ENCODE results near the gene SURF4. TPM values are rescaled to one million over a fixed set of nuclear protein-coding genes. Genes with fewer than 3 reads are reported as not detected.

SURF4 gene
- total and polyA plus RNA-seq, 10 donors = 21.9 to 115 (median 90.0) TPM

DNA sequence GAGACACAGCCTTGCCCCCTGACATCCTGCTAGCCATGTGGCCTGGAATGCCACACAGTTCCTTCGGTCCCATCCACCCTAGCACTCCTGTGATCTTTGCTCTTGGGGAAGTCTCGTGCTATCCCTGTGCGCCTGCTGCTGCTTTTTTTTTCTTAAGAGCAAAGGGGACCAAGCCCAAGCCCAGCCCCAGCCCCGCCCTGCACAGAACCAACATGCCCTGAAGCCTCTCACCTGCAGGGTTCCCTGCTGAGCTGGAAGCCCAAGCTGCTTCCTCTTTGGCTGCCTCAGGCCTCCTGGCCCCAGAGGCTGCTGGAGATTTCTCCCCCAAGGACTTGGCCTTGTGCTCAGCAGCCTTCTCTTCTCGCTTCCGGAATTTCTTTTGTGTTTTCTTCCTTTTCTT is 41.7 kb downstream of the SURF4 start:
- H3K27me3 ChIP-seq (replicated peaks in 1 of 7) = no peaks in the 10 kb centered on the region
- H3K4me3 ChIP-seq = no peak overlapping the region
- peaks cover 0 to 61% (median 47%) of the 10 kb centered on the region in 6 donors for H3K36me3 ChIP-seq
- H3K4me1 ChIP-seq = peaks cover 15 to 68% (median 38%) of the 10 kb centered on the region in 6 donors
- H3K27ac ChIP-seq = no peak overlapping the region
- WGBS, 5 donors = 85 to 92% (median 90%) methylated on average over 6 of the region's 6 CpGs
- intact Hi-C loops (cut with DNase I; ENCODE audit: low total_unique reads) = no loop called here
- no peak for TF ChIP-seq POLR2A (IDR thresholded peaks at IDR 0.05)
- no peak for TF ChIP-seq POLR2AphosphoS5 (IDR thresholded peaks at IDR 0.05)
- no peaks in the 10 kb centered on the region for H3K9me3 ChIP-seq
- DNase-seq = peak; percentile 51

DNA sequence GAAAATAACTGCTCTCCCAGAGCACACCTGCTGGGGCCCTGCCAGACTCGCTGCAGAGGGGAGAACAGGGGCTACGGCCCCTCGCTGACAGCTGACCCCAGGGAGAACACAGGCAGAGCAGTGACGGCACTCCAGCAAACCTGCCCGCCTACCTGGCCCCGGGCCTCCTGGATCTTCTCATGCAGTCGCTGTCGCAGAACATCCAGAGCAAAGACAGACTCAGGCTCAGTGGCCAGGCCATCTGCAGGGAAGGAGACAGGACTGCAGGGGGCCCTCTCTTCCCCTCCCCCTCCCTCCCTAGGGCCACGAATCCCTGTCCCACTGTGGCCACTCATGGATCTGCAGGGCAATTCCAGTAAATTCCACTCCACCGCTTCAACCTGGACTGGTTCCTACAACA is 42.3 kb downstream of the SURF4 start:
- Histone ChIP-seq H3K4me3 (no peak overlapping the region), H3K9me3 (no peaks in the 10 kb centered on the region), H3K27ac (no peak overlapping the region), H3K27me3 (replicated peaks in 1 of 7) (no peaks in the 10 kb centered on the region), H3K36me3 (peaks cover 0 to 55% (median 46%) of the 10 kb centered on the region in 6 donors), H3K4me1 (peaks cover 15 to 63% (median 38%) of the 10 kb centered on the region in 6 donors)
- peak; percentile 66 for DNase-seq
- intact Hi-C loops (cut with DNase I; ENCODE audit: low total_unique reads) = no loop called here
- 92 to 96% (median 94%) methylated on average over 9 to 10 of the region's 10 CpGs for WGBS, 5 donors
- TF ChIP-seq POLR2A (IDR thresholded peaks at IDR 0.05) (no peak), POLR2AphosphoS5 (IDR thresholded peaks at IDR 0.05) (peak in 1 of 3 donors; percentile 25)

DNA sequence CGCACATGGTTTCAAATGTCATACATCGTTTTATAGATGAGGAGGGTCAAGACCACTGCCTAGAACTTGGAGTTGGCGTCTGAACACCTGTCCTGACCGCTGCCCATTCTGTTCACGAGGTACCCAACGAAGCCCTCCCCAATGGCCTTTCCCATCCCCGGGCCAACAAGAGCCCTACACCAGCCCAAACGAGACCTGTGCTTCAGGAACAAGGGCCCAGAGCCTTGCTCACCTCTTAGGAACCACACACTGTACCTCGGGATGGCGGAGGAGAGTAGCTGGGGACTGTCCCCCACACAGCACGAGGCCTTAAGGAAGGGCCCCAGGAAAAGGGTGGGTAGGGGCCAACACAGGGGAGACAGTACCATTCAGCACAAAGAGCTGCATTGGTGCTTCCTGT is 42.8 kb downstream of the SURF4 start:
- intact Hi-C loops (cut with DNase I; ENCODE audit: low total_unique reads) = no loop called here
- Histone ChIP-seq H3K4me3 (no peak overlapping the region), H3K4me1 (peaks cover 15 to 58% (median 38%) of the 10 kb centered on the region in 6 donors), H3K27ac (no peak overlapping the region), H3K36me3 (peaks cover 0 to 53% (median 46%) of the 10 kb centered on the region in 6 donors), H3K9me3 (no peaks in the 10 kb centered on the region), H3K27me3 (replicated peaks in 1 of 7) (no peaks in the 10 kb centered on the region)
- WGBS, 5 donors = 91% methylated on average over 10 to 11 of the region's 11 CpGs
- TF ChIP-seq POLR2AphosphoS5 (IDR thresholded peaks at IDR 0.05) (no peak), POLR2A (IDR thresholded peaks at IDR 0.05) (no peak)
- TF ChIP-seq, protein P1, sequence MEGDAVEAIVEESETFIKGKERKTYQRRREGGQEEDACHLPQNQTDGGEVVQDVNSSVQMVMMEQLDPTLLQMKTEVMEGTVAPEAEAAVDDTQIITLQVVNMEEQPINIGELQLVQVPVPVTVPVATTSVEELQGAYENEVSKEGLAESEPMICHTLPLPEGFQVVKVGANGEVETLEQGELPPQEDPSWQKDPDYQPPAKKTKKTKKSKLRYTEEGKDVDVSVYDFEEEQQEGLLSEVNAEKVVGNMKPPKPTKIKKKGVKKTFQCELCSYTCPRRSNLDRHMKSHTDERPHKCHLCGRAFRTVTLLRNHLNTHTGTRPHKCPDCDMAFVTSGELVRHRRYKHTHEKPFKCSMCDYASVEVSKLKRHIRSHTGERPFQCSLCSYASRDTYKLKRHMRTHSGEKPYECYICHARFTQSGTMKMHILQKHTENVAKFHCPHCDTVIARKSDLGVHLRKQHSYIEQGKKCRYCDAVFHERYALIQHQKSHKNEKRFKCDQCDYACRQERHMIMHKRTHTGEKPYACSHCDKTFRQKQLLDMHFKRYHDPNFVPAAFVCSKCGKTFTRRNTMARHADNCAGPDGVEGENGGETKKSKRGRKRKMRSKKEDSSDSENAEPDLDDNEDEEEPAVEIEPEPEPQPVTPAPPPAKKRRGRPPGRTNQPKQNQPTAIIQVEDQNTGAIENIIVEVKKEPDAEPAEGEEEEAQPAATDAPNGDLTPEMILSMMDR (IDR thresholded peaks at IDR 0.05 in 8 of 11, conservative IDR thresholded peaks at IDR 0.05 in 3 of 11) = no peak
- DNase-seq = peak; percentile 47

DNA sequence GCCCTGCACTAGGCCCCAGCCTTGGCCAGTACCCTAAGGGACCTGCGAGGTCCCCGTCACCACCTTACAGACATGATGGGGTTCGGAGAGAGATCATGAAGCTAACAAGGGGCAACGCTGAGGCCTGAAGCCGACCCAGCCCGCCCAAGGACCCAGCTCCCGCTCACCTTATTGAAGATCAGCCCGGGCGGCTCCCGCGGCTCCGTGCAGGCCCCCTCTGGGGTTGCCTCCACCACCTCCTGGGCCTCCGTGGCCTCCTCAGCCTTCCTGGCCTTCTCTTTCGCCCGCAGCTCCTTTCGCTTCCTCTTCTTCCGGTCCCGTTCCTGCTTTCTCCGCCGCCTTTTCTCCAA is 43.5 kb downstream of the SURF4 start:
- intact Hi-C loops (cut with DNase I; ENCODE audit: low total_unique reads) = no loop called here
- Histone ChIP-seq H3K4me1 (peaks cover 15 to 52% (median 38%) of the 10 kb centered on the region in 6 donors), H3K27me3 (replicated peaks in 1 of 7) (no peaks in the 10 kb centered on the region), H3K9me3 (no peaks in the 10 kb centered on the region), H3K4me3 (no peak overlapping the region), H3K27ac (no peak overlapping the region), H3K36me3 (peaks cover 0 to 53% (median 46%) of the 10 kb centered on the region in 6 donors)
- peak; percentile 65 for DNase-seq
- TF ChIP-seq POLR2AphosphoS5 (IDR thresholded peaks at IDR 0.05) (peak in 1 of 3 donors; percentile 19), POLR2A (IDR thresholded peaks at IDR 0.05) (no peak)
- TF ChIP-seq, protein P1 (IDR thresholded peaks at IDR 0.05 in 8 of 11, conservative IDR thresholded peaks at IDR 0.05 in 3 of 11) = no peak
- 86 to 96% (median 91%) methylated on average over 16 to 20 of the region's 20 CpGs for WGBS, 5 donors

DNA sequence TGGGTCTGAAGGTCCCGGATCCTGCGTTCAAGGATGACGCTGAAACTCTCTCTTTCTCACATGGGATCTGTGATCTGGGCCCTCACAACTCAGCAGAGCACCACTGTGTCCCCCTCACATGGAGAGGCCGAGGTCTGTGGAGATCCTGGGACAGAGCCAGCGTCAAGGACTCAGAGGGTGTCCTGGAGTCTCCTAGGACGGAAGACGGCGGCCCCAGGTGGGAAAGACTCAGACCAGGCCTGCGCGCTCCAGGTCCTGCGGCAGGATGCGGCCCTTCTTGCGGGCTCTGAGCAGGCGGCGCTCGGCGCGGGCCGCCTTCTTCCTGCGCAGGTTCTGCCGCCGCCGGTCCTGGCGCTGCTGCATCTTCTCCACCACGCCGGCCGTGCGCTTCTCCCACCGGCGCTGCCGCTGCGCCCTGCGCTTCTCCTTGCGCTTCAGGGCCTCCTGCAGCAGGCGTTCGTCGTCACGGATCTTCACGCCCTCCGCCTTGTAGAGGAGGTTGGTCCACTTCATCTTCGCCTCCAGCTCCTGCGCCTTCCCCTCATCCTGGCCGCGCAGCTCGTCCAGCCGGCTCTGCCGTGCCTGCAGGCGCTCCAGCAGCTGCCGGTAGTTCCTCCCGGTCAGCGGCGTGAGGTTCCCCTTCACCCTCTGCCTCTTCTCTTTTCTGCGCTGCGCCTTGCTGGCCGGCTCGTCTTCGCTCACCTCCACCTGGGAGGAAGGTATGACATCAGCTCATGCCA is 44.0 kb downstream of the SURF4 start:
- no peak overlapping the region for H3K4me3 ChIP-seq
- peaks cover 0 to 53% (median 46%) of the 10 kb centered on the region in 6 donors for H3K36me3 ChIP-seq
- TF ChIP-seq POLR2A (IDR thresholded peaks at IDR 0.05) (no peak), POLR2AphosphoS5 (IDR thresholded peaks at IDR 0.05) (peak in 2 of 3 donors; percentile 23 to 62)
- TF ChIP-seq, protein P1 (IDR thresholded peaks at IDR 0.05 in 8 of 11, conservative IDR thresholded peaks at IDR 0.05 in 3 of 11) = no peak
- no peaks in the 10 kb centered on the region for H3K27me3 ChIP-seq (replicated peaks in 1 of 7)
- H3K4me1 ChIP-seq = peaks cover 13 to 46% (median 34%) of the 10 kb centered on the region in 6 donors
- no peak overlapping the region for H3K27ac ChIP-seq
- intact Hi-C loops (cut with DNase I; ENCODE audit: low total_unique reads) = no loop called here
- peak; percentile 74 for DNase-seq
- no peaks in the 10 kb centered on the region for H3K9me3 ChIP-seq
- WGBS, 5 donors = 94 to 97% (median 96%) methylated on average over 40 to 57 of the region's 57 CpGs
